ENCODE measurements around the gene FAM117A. TPM values are rescaled to one million over a fixed set of nuclear protein-coding genes. Genes with fewer than 3 reads are reported as not detected.

FAM117A gene
- total and polyA plus RNA-seq, 2 donors from 2014 or later: 11.1 to 12.9 TPM

GRCh38 chr17:49738456-49739163 is 25.3 kb downstream of the FAM117A start:
- no peaks in the 10 kb centered on the region for H3K9me3 ChIP-seq (ENCODE audit: control insufficient read depth in 2 of 3, insufficient read depth in 1 of 3, low read length in 3 of 3)
- intact Hi-C loops (cut with DNase I): no loop called here
- peaks cover 0 to 14% (median 11%) of the 10 kb centered on the region in 3 donors for H3K4me1 ChIP-seq (ENCODE audit: control insufficient read depth in 2 of 3, insufficient read depth in 2 of 3, low read depth in 1 of 3, low read length in 3 of 3)
- H3K27ac ChIP-seq (ENCODE audit: low read depth in 2 of 2, low read length in 2 of 2): no peak overlapping the region
- H3K27me3 ChIP-seq (ENCODE audit: control insufficient read depth, insufficient read depth, low read length): no peaks in the 10 kb centered on the region
- H3K36me3 ChIP-seq (ENCODE audit: control insufficient read depth in 2 of 3, insufficient read depth in 3 of 3, low read length in 3 of 3): no peaks in the 10 kb centered on the region
- no peak overlapping the region for H3K4me3 ChIP-seq (ENCODE audit: low read length in 3 of 3)
- FAIRE-seq: no peak
- no peak overlapping the region for H3K9ac ChIP-seq (ENCODE audit: low read length in 3 of 3)
- TF ChIP-seq CTCF (IDR thresholded peaks at IDR 0.05; ENCODE audit: borderline replicate concordance, extremely low read depth, insufficient read depth): no peak
- DNase-seq: no peak

- H3K9ac ChIP-seq (ENCODE audit: low read length in 3 of 3): no peak overlapping the region
- H3K4me1 ChIP-seq (ENCODE audit: control insufficient read depth in 2 of 3, insufficient read depth in 2 of 3, low read depth in 1 of 3, low read length in 3 of 3): peaks cover 0 to 14% (median 0%) of the 10 kb centered on the region in 3 donors
- no peak overlapping the region for H3K4me3 ChIP-seq (ENCODE audit: low read length in 3 of 3)
- no peaks in the 10 kb centered on the region for H3K9me3 ChIP-seq (ENCODE audit: control insufficient read depth in 2 of 3, insufficient read depth in 1 of 3, low read length in 3 of 3)
- no peak for DNase-seq
- H3K36me3 ChIP-seq (ENCODE audit: control insufficient read depth in 2 of 3, insufficient read depth in 3 of 3, low read length in 3 of 3): no peaks in the 10 kb centered on the region
- no peak for FAIRE-seq
- intact Hi-C loops (cut with DNase I): no loop called here
- H3K27me3 ChIP-seq (ENCODE audit: control insufficient read depth, insufficient read depth, low read length): no peaks in the 10 kb centered on the region
- no peak overlapping the region for H3K27ac ChIP-seq (ENCODE audit: low read depth in 2 of 2, low read length in 2 of 2)
- TF ChIP-seq CTCF (IDR thresholded peaks at IDR 0.05; ENCODE audit: borderline replicate concordance, extremely low read depth, insufficient read depth): no peak
Measured at GRCh38 chr17:49734515-49735490, 29.1 kb downstream of the FAM117A start.

GRCh38 chr17:49731435-49731831 is 32.5 kb downstream of the FAM117A start:
- no peaks in the 10 kb centered on the region for H3K36me3 ChIP-seq (ENCODE audit: control insufficient read depth in 2 of 3, insufficient read depth in 3 of 3, low read length in 3 of 3)
- H3K9me3 ChIP-seq (ENCODE audit: control insufficient read depth in 2 of 3, insufficient read depth in 1 of 3, low read length in 3 of 3): no peaks in the 10 kb centered on the region
- intact Hi-C loops (cut with DNase I): no loop called here
- H3K27ac ChIP-seq (ENCODE audit: low read depth in 2 of 2, low read length in 2 of 2): no peak overlapping the region
- FAIRE-seq (no peak), DNase-seq (no peak)
- TF ChIP-seq CTCF (IDR thresholded peaks at IDR 0.05; ENCODE audit: borderline replicate concordance, extremely low read depth, insufficient read depth): no peak
- H3K9ac ChIP-seq (ENCODE audit: low read length in 3 of 3): no peak overlapping the region
- no peaks in the 10 kb centered on the region for H3K27me3 ChIP-seq (ENCODE audit: control insufficient read depth, insufficient read depth, low read length)
- no peak overlapping the region for H3K4me3 ChIP-seq (ENCODE audit: low read length in 3 of 3)
- peaks cover 0 to 8% (median 3%) of the 10 kb centered on the region in 3 donors for H3K4me1 ChIP-seq (ENCODE audit: control insufficient read depth in 2 of 3, insufficient read depth in 2 of 3, low read depth in 1 of 3, low read length in 3 of 3)

Data from kidney (tissue), 14 donors.